ENCODE results near the gene PNCK.

GRCh38 chrX:153684467-153685155, 11.0 kb upstream of the PNCK start:
- TF ChIP-seq CTCF (conservative IDR thresholded peaks at IDR 0.05 in 1 of 2, IDR thresholded peaks at IDR 0.05 in 1 of 2; ENCODE audit: low read depth in 1 of 2, low read length in 2 of 2) (no peak), EZH2 (IDR thresholded peaks at IDR 0.05; ENCODE audit: low read length, missing control alignments) (no peak)
